PC-3 (cell line): Measurements from ENCODE around the gene CTSZ.

ENCODE experiments used
- EZH2 ChIP-seq: fragments of 300-600 bp; sonication (generic); IDR thresholded peaks from one replicate; pipeline ENCODE4 v1.6.1; 2017; ENCODE audit warnings: antibody characterized with exemption, mild to moderate bottlenecking, low read length; ENCODE audit not compliant: unreplicated experiment
- TF ChIP-seq, protein P1 (sequence below): fragments of 300-600 bp; sonication (generic); conservative IDR thresholded peaks from 2 replicates; pipeline ENCODE4 v1.5.1; 2017; ENCODE audit warnings: antibody characterized with exemption, low read depth, mild to moderate bottlenecking, low read length

DNA sequence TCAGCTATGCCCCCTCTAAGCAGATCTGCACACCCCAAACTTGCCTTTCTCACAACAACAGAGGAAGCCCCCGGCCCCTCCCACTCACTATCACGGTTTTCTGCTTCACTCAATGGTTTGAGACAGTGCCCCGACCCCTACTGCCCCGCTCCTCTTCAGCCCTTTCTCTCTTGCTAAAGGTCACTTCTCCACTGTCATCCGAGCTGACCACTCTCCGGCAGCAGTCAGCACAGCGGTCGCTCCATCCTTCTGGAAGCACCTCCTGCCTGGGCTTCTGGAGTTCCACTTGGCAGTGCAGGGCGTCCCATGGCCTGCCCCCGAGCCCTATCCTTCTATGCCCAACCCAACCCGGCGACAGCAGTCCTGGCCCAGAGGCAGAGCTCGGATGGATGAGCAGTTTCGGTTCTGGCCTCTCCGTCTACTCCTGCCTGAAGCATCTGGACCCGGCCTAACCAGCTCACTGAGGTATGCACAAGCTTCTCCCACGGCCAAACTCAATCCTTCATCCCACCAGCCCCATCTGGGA lies 4.1 kb downstream of the CTSZ start:
- TF ChIP-seq, protein P1, sequence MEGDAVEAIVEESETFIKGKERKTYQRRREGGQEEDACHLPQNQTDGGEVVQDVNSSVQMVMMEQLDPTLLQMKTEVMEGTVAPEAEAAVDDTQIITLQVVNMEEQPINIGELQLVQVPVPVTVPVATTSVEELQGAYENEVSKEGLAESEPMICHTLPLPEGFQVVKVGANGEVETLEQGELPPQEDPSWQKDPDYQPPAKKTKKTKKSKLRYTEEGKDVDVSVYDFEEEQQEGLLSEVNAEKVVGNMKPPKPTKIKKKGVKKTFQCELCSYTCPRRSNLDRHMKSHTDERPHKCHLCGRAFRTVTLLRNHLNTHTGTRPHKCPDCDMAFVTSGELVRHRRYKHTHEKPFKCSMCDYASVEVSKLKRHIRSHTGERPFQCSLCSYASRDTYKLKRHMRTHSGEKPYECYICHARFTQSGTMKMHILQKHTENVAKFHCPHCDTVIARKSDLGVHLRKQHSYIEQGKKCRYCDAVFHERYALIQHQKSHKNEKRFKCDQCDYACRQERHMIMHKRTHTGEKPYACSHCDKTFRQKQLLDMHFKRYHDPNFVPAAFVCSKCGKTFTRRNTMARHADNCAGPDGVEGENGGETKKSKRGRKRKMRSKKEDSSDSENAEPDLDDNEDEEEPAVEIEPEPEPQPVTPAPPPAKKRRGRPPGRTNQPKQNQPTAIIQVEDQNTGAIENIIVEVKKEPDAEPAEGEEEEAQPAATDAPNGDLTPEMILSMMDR = no peak
- TF ChIP-seq EZH2 = no peak
